HG03442 (cell line): Measurements from ENCODE around the gene IL18.
"Not testable (repeated sequence)": the region's sequence is repeated elsewhere in the genome, so short reads cannot be mapped to it uniquely, and the experiment has no call there.

Source experiments
- ATAC-seq: cut with Tn5 transposase; IDR thresholded peaks from one replicate; pipeline ENCODE4 v1.9.1; 2021; ENCODE audit warnings: mild to moderate bottlenecking, moderate library complexity; ENCODE audit not compliant: unreplicated experiment

IL18 gene

DNA sequence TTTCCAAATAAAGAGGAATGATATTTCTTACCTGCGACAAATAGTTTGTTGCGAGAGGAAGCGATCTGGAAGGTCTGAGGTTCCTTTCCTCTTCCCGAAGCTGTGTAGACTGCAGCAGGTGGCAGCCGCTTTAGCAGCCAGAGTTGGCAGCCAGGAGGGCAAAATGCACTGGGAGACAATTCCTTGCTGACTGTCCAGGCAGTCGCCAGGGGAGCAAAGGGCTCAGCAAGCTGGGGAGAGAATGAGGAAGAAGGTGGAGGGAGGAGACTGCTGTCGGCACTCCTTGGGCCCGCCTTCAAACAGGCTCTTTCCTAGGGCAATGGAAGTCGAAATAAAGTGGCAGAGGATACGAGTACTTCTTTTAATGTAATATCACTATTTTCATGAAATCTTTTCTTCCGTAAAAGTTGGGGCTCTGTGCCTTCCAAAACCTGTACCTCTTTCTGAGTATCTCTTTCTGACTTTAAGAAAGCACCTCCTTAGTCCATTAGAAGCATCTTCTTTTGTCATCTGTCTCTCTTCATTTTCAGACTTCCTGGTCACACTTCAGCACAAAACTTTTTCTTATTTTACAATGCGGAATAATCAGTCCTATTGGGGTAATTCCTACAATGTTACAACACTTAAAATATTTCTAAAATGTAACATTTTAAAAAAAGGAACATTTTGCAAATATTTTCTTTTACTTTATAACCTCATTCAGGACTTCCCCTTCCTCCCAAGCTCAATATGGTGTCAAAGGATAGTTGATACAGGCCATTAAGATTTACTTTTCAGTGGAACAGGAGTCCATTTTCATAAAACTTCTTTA, at the start of gene IL18:
TSS of gene IL18 (minus strand) at position 220 of the 811 bp plus-strand sequence. CDS start 9,041 bp downstream, outside the sequence.
- no peak for ATAC-seq

DNA sequence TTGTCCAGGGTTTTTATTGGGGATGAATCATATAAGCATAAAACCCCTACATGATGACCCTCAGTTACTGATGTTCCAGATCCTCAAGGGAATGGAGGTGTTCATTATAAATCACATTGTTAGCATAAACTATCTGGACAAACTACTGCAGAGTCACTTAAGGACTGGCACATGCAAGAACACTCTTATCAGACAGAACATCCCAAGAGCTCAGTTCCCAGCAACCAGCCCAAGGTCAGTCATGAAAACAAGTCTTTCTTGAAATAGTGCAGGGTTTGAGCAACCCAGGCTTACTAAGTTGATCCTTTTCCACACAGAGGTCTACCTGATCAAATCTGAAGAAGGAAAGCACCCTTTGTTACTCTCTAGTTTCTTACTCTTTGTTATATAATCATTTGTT, 48.8 kb upstream of the IL18 start:
- no peak for ATAC-seq

DNA sequence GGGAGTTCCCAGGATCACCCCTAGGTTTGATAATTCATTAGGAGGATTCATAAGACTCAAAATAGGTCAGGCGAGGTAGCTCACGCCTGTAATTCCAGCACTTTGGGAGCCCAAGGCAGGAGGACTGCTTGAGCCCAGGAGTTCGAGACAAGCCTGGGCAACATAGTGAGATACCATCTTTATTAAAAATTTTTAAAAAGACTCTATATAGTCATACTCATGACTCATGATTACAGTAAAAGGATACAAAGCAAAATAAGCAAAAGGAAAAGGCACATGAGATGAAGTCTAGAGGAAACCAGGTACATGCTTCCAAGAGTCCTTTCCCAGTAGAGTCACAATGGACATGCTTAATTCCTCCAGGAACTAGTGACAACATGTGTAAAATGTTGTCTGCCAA, 48.4 kb upstream of the IL18 start:
- no peak for ATAC-seq

DNA sequence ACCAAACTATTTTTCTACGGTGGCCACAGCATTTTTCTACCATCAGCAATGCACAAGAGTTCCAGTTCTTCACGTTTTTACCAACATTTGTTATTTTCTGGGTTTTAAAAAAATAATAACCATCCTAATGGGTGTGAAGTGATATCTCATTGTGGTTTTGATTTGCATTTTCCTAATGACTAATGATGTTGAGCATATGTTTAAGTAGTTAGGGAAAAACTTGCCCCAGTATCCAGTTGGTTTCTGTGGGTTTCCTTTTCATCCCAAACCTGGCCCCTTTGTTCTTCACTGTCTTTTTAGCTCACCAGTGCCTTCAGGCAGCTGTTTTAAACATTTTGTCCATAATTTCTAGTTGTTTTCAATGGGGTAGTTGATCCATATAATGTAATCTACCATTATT, 47.6 kb upstream of the IL18 start:
- no peak for ATAC-seq

DNA sequence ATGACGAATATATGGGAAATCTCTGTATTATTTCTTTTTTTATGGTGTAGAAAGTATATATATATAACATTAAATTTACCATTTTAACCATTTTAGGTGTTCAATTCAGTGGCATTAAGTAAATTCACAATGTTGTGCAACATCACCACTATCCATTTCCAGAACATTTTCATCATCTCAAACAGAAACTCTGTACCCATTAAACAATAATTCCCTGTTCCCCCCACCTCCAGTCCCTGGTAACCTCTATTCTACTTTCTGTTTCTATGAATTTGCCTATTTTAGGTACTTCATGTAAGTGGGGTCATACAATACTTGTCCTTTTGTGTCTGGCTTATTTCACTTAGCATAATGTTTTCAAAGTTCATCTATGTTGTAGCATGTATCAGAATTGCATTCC, 47.0 kb upstream of the IL18 start:
- no peak for ATAC-seq

DNA sequence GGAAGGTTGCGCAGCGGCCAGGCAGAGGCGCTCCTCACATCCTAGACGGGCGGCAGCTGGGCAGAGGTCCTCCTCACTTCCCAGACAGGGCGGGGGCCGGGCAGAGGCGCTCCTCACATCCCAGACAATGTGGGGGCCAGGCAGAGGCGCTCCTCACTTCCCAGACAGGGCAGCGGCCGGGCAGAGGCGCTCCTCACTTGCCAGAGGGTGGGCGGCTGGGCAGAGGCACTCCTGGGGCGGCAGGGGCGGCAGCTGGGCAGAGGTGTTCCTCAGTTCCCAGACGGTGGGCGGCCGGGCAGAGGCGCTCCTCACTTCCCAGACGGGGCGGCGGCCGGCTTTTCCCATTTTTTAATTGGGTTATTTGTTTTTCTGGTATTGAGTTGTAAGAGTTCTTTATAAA, 42.2 kb upstream of the IL18 start:
- no peak for ATAC-seq

DNA sequence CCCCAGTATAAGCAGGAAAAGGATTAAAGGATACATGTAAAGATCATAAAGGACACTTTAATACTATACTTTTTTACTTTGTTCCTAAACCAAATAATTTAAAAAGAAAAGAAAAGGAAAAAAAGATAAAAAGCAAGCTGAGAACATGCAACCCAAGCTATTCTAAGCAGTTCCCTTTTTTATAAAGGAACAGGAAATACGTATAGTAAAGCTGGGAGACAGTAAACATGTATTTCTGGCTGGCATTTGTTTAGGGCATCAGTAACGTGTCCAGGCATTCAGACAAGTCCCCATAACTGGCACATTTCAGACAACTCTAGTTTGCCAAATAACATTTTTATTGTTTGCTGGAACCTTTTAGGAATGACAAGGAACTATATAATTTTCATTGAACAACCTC, 36.4 kb upstream of the IL18 start:
- no peak for ATAC-seq

DNA sequence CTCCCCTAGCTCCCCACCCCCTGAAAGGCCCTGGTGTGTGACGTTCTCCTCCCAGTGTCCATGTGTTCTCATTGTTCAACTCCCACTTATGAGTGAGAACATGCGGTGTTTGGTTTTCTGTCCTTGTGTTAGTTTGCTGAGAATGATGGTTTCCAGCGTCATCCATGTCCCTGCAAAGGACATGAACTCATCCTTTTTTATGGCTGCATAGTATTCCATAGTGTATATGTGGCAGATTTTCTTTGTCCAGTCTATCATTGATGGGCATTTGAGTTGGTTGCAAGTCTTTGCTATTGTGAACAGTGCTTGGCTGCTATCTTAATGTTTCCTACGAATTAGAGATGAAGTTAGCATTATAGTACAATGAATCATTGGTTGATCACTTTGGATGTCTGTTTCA, 35.2 kb upstream of the IL18 start:
- not testable (repeated sequence) for ATAC-seq

DNA sequence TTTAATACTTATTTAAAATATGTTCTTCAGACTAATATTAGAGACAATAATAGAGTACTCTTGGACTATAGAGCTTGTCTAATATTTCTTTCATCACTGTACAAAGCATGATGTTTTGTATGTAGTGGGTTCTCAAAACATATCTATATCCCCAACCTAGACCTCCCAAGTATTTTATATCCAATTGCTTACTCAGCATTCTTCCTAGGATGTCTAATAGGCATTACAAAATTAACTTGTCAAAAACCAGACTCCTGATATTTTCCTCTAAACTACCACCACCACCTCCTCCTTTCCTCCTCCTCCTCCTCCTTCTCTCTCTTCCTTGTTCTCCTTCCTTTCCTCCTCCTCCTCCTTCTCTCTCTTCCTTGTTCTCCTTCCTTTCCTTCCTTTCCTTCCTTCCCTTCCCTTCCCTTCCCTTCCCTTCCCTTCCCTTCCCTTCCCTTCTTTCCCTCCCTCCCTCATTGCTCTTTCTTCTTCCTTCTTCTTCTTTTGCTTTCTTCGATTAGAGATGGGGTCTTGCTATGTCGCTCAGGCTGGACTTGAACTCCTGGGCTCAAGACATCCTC, 32.7 kb upstream of the IL18 start:
- no peak for ATAC-seq

DNA sequence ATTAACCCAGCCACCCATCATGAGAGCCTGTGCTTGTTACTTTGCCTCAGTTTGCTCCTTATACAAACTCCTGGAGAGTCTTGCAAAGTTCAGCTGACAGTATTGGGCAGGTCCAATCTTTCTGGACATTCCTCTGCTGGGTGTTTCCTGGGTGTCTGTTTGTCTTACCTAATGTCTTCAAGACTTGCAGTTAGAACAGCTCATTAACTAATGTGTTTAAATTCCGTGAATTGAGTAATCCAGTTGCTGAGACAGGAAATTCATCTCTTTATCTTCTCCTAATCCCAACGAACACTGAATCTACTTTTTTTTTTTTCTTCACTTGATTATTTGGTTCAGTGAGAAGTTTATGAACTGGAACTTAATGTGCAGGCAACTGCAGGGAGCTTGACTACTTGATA, 32.1 kb upstream of the IL18 start:
- ATAC-seq: no peak

DNA sequence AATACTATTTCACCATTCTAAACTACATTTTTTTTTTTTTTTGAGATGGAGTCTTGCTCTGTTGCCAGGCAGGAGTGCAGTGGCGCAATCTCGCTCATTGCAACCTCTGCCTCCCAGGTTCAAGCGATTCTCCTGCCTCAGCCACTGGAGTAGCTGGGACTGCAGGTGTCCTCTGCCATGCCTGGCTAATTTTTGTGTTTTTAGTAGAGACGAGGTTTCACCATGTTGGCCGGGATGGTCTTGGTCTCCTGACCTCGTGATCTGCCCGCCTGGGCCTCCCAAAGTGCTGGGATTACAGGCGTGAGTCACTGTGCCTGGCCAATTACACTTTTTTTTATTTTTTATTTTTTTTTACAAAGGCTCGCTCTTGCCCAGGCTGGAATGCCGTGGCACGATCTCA, 31.2 kb upstream of the IL18 start:
- ATAC-seq: not testable (repeated sequence)

DNA sequence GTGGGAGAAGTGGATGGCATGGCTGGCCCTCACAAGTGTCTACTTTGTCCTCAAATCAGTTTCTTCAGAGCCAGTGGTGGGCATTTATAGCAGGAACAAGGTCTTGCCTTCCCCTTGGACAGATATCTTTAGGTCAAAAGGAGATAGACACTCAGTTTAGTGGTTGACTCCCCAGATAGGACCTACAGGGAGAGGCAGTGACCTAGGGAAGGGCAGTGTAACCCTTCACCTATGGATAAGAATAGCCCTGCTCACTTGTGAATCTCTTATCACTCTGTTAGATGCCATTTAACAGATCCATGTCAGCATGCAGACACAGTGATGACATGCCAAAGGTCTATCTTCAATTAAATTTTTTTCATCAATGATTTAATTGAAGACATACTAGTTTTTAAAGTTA, 22.4 kb upstream of the IL18 start:
- ATAC-seq: no peak

DNA sequence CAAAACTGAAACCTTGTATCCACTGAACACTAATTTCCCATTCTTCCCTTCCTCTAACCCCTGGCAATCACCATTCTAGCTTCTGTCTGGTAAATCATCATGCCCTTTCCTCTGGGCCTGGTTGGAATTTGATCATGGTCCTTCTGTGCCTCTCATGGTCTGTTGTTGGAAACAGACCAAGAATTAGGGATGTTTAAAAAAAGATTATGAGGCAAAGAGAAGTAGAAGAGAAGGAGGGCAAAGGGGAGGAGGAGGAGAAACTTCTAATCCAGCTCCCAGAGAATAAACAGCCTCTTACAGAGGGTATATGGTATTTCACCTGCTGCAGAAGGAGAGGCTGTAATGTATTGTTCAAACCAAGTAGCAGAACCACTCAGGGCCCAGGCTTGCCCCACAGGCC, 22.0 kb upstream of the IL18 start:
- ATAC-seq: no peak

DNA sequence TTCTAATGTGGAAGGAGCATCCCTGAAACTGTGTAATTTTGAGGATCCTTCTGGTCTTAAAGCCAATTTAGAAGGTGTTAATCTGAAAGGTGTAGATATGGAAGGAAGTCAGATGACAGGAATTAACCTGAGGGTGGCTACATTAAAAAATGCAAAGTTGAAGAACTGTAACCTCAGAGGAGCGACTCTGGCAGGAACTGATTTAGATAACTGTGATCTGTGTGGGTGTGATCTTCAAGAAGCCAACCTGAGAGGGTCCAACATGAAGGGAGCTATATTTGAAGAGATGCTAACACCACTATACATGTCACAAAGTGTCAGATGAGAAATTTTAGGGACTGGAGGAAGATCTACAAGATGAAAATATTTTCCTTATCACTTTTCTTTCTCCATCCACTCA, 19.0 kb upstream of the IL18 start:
- ATAC-seq: no peak

DNA sequence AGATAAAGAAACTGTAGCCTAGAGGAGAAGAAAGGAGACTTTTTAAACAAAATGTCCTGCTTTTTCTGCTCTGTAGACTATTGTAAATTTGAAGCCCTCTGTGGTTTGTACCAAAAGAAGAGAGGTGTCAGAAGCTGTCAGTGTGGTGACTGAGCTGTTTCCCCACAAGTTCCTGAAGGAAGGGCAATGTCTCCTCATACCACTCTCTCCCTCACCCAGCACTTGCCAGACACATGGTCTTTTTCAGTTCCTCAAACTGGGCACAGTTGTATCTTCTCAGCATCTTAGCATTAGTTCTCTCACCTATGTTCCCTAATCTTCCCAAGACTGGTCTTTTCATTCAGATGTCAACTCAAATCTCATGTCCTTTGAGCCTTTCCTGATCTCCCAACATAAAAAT, 15.7 kb upstream of the IL18 start:
- ATAC-seq: peak; percentile 72

DNA sequence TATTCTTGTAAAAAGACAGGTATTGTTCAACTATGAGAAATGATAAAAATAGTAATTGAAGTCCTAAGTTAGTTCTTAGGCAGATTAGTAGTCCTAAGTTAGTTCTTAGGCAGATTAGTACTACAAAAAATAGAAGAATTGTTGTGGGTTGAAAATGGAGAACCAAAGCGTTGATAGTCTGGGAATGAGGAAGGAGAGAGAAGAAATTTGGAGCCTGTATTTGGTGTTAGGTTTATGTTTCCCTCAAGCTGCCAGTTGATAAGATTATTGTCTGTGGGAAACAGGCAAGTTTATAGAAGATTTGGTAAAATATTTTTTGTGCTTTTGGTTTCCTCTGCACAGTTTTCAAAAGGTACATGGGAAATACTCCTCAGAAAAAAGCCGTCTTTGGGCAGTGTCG, 15.0 kb upstream of the IL18 start:
- no peak for ATAC-seq

DNA sequence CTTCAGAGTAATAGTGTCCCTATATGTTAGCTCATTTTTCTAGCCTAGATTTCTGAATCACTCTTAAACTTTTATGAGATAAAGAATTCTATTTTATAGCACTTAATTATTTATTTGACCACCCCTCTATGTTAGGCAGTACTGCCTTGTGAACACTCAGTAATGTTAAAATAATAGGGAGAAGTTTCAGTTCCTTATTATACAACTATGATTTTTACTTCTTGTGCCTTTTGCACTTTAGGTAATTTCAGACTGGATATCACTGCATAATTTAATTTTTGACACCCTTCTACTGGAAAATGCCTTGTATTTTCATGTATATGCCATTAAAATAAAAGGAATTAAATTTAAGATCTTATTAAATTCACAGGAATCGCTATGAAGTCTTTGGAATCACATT, 14.5 kb upstream of the IL18 start:
- no peak for ATAC-seq

DNA sequence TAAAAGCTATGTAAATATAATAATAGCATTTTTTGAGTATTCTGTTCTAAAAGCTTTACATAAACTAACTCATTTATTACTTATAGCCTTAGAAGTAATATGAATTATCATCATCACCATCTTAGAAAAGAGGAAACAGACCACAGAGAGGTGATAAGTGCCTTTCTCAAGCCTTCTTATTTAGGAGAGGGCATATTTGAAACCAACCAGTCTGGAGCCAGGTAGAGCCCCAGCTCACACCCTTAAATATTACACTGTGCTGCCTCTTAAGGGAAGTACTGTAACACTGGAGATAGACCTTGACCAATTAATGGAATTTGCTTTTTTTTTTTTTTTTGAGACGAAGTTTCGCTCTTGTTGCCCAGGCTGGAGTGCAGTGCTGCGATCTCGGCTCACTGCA, 13.7 kb upstream of the IL18 start:
- no peak for ATAC-seq

DNA sequence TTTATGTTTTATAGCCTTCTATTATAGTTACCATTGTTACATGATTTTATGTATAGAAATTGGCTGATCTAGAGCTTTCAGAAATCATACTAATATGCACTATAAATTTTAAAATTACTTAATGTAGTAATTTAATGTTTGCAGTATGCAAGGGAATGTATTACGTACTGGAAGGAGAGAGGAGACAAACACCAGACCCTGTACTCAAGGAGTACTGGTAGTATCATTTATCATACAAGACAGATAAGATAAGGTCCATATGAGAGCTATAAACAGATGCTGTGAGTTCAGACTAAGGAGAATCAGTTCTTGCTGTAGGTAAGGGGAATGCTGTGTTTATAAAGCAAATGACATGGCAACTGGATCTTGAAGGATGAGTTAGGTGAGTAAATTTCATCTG, 12.2 kb upstream of the IL18 start:
- no peak for ATAC-seq

DNA sequence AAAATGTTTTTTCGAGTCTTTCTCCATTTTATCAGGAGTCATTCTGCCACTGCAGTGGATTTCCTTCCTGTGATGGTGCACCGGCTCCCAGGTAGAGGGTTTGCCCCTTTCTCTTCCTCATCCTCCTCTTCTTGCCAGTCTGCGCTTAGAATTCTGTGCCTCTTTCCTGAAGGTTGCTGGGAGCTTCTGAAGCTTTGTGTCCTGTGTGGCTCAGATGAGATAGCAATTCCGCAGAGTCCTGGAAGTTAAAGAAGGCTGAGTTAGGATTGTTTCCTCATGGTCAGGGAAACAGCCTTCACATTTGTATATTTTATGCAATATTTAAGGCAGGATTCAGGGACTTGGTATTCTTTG, 11.7 kb upstream of the IL18 start:
- no peak for ATAC-seq

DNA sequence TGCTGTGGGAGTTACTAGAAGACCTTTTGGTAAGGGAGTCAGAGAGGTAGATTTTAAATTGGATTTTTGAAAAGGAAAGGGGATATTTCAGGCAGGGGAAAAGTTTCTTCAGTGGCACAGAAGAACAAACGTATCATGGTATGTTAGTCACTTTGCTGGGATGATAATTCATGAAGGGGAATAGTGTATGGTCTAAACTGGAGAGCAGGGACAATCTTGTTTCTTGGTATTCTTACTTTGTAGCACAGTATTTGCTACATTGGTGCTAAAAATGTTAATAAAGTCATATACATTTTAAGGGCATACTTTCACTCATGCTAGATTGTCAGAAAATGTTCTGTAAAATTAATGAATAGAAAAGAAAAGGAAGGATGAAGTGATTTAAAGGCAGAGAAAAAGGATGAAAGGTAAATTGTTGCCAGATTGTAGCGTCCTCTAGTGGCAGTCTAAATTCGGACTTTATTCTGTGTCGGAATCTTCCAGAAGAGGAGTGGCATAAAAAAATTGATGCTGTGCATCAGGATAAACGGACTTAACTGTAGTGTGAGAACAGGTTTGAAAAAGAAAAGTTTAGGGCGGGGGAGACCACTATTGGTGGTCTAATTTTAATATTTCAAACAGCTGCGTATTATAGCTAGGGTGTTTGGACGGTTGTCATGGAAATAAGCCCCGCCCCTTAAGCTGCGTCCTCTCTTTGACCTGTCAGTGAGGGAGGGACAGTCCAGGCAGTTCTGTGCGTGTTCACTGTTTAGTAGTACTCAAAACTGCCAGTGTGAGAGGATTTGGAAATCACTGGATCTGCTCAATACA, 11.1 kb upstream of the IL18 start, which contains the start of gene BCO2:
TSS of gene BCO2 (plus strand) at position 724 of the 810 bp plus-strand sequence. CDS start 90 bp downstream, outside the sequence.
- ATAC-seq: no peak

DNA sequence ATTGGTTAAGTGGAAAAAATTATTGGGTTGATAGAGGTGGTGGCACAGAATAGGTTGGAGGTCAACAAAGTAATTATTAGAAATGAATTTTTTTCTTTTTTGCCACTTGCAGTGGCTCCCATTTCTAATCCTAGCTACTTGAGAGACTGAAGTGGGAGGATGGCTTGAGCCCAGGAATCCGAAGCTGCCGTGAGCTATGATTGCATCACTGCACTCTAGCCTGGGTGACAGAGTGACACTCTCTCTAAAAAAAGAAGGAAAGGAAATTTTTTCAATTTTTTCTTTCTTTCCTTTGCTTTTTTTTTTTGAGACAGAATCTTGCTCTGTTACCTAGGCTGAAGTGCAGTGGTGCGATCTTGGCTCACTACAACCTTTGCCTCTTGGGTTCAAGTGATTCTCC, 9.3 kb upstream of the IL18 start:
- ATAC-seq: no peak
